Mesodermal cell (in vitro differentiated cells): ENCODE results near the gene KIF11.
"Not testable (repeated sequence)": the region's sequence is repeated elsewhere in the genome, so short reads cannot be mapped to it uniquely, and the experiment has no call there.

Experiments
- H3K27ac ChIP-seq: 2 replicates; pipeline ENCODE4 v1.7.0; 2013; ENCODE audit warnings: mild to moderate bottlenecking, low read depth, low read length, moderate library complexity; ENCODE audit not compliant: severe bottlenecking
- H3K36me3 ChIP-seq: 2 replicates; pipeline ENCODE4 v1.7.1; 2013; ENCODE audit warnings: mild to moderate bottlenecking, low read length, moderate library complexity; ENCODE audit not compliant: control insufficient read depth, insufficient read depth
- H3K4me1 ChIP-seq: one replicate; pipeline ENCODE4 v1.7.1; 2013; ENCODE audit warnings: mild to moderate bottlenecking, low read length; ENCODE audit not compliant: insufficient read depth, control insufficient read depth, poor library complexity, severe bottlenecking
- H3K4me3 ChIP-seq: 2 replicates; pipeline ENCODE4 v1.7.0; 2013; ENCODE audit warnings: low read length, control low read depth, mild to moderate bottlenecking; ENCODE audit not compliant: insufficient read depth, poor library complexity, severe bottlenecking; ENCODE audit errors: extremely low read depth
- H3K9me3 ChIP-seq: 2 replicates; pipeline ENCODE4 v1.7.1; 2013; ENCODE audit warnings: mild to moderate bottlenecking, low read length, moderate library complexity; ENCODE audit not compliant: control insufficient read depth
- WGBS, 2 experiments: methylation state at CpG; one replicate each; pipeline ENCODE4 v1.1.5; 2013; ENCODE audit warnings: missing lambda C conversion rate in 2 of 2; ENCODE audit not compliant: insufficient coverage in 2 of 2; 5-methylcytosine and 5-hydroxymethylcytosine counted together

KIF11 gene

DNA sequence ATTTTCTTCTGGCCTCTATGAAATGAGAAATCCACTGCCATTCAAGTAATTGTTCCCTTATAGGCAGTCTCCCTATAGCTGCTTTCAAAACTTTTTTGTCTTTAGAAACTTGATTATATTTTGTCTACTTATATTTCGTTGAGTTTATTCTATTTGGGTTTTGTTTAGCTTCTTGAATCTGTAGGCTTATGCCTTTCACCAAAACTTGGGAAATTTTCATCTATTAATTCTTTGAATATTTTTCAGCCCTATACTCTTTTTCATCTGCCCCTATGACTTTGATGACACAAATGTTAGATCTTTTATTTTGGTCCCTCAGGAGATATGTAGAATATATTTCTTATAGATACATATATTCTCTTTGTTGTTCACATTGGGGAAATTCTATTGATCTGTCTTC, 48.6 kb downstream of the KIF11 start:
- H3K36me3 ChIP-seq: peaks cover 42% of the 10 kb centered on the region
- H3K9me3 ChIP-seq: no peaks in the 10 kb centered on the region
- no peaks in the 10 kb centered on the region for H3K4me1 ChIP-seq
- no peak overlapping the region for H3K4me3 ChIP-seq
- WGBS, 2 experiments: no CpG with 5 or more reads among the region's 1 CpG
- no peak overlapping the region for H3K27ac ChIP-seq

DNA sequence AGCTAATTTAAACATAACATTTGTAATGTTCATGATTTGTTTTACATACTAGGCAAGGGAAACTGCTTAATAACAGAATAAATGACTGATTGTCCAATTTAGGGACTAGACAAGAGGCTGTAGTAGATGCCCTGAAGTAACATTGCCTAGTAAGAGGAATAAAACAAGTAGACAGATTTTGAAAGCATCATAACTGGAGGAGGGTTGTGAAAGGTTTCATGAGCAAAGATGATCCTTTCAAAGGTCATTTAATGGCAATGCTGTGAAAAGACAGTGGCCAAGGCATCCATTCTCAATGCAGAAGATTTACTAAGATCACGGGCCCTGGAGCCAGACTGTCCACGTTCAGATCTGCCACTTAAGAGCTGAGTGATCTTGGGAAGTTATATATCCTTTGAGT, 52.0 kb downstream of the KIF11 start:
- no peak overlapping the region for H3K27ac ChIP-seq
- H3K4me3 ChIP-seq: no peak overlapping the region
- H3K9me3 ChIP-seq: no peaks in the 10 kb centered on the region
- H3K4me1 ChIP-seq: no peaks in the 10 kb centered on the region
- whole genome bisulfite sequencing, 2 experiments: 100% methylated on average over 1 of the region's 2 CpGs; no CpG with 5 or more reads in 1 of the 2 experiments
- H3K36me3 ChIP-seq: peaks cover 64% of the 10 kb centered on the region

DNA sequence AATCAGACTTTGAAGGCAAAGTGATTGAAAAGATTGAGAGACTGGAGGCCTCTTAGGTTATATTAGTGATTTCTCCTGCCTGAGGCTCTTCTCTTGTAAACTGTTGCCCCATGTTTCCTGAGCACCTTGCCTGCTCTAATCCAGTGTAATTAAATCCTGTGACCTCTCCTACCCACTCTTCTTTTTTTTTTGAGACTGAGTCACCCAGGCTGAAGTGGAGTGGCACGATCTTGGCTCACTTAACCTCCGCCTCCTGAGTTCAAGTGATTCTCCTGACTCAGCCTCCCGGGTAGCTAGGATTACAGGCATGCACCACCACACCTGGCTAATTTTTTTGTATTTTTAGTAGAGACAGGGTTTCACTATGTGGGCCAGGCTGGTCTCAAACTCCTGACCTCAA, 57.9 kb downstream of the KIF11 start:
- H3K36me3 ChIP-seq: peaks cover 94% of the 10 kb centered on the region
- 89% methylated on average over 2 of the region's 3 CpGs; no CpG with 5 or more reads in 1 of the 2 experiments for WGBS, 2 experiments

DNA sequence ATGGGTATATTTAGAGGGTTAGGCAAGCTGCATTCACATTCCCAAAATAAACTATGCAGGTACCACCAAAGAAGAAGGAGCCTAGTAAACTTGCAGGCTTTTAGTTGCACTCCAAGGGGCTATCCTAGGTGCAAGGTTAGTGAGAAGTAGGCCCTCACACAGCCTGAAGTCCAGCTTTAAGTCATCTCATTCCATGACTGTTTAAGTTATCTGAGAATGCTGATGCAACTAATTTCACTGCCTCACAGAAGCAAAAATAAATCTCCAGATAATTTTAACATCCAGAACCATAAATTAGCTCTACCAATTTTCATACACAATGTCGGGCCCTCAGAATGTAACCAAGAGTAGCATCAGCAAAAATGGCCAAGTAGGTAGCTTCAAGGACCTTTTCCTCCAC, 62.5 kb downstream of the KIF11 start:
- H3K27ac ChIP-seq: no peak overlapping the region
- 89 to 100% methylated on average over 1 of the region's 1 CpG for WGBS, 2 experiments
- no peaks in the 10 kb centered on the region for H3K4me1 ChIP-seq
- H3K9me3 ChIP-seq: no peaks in the 10 kb centered on the region
- no peak overlapping the region for H3K4me3 ChIP-seq
- peaks cover 55% of the 10 kb centered on the region for H3K36me3 ChIP-seq

More for the DNA sequence above, 57.9 kb downstream of the KIF11 start:
- not testable (repeated sequence) for H3K9me3 ChIP-seq, H3K27ac ChIP-seq, H3K4me1 ChIP-seq, H3K4me3 ChIP-seq

DNA sequence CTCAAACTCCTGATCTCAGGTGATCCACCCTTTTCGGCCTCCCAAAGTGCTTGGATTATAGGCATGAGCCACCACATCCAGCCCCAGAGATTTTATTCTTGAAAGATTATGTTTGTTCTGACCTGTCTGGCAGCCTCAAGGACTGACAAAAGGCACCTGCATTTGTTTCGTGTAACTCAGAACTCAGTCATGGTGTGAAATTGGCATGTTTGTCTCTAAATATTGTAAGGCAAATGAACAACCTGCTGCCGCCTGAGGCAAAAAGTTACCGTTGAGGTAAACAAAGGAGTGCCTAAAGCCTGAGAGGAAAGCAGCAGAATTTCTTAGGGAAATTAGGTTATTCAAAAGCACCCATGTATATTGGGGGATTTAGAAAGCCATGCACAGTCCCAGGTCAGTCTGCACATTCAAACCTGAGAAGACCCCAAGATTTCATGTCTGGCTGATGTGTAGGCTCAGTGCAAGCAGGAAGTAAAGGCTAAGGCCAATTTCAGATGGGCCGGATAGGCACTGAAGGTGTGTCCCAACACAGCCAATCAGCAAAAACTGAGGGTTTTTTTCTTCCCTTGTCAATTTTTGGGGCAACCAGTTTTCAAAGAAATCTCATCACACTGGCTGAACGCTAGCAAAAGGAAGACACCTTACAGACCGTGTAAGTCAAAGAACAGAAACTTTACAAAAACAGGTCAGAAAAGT, 63.5 kb downstream of the KIF11 start:
- Histone ChIP-seq H3K9me3 (no peaks in the 10 kb centered on the region), H3K27ac (no peak overlapping the region), H3K36me3 (peaks cover 47% of the 10 kb centered on the region), H3K4me3 (no peak overlapping the region), H3K4me1 (no peaks in the 10 kb centered on the region)
- 89 to 99% methylated on average over 7 of the region's 7 CpGs for WGBS, 2 experiments

DNA sequence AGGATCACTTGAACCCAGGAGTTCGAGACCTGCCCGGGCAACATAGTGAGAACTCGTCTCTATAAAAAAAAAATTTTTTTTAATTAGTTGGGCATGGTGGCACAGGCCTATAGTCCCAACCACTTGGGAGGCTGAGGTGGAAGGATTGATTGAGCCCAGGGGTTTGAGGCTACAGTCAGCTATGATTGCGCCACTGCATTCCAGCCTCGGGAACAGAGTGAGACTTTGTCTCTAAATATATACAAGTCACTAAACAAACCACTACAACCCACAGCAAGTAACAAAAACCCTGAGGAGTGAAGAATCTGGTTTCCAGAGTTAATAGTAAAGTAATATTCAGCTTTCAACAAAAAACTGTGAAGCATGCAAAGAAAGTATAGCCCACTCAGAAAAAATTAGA, 64.1 kb downstream of the KIF11 start:
- Histone ChIP-seq H3K4me1 (no peaks in the 10 kb centered on the region), H3K27ac (no peak overlapping the region), H3K36me3 (peaks cover 41% of the 10 kb centered on the region), H3K9me3 (no peaks in the 10 kb centered on the region), H3K4me3 (no peak overlapping the region)
- 87% methylated on average over 3 of the region's 5 CpGs; no CpG with 5 or more reads in 1 of the 2 experiments for WGBS, 2 experiments

DNA sequence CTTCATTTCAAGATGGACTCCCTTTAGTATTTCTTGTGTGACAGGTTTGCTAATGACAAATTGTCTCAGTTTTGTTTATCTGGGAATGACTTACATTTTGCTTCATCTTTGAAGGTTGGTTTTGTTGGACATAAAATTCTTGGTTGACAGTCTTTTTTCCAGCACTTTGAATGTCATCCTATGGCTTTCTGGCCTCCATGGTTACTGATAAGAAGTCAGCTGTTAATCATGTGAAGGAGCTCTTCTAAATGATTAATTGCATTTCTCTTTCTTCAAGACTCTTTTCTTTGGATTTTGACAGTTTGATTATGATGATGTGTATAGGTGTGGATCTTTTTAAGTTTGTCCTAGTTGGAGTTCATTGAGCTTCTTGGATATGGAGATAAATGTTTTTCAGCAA, 69.9 kb downstream of the KIF11 start:
- H3K4me3 ChIP-seq: no peak overlapping the region
- no peaks in the 10 kb centered on the region for H3K4me1 ChIP-seq
- H3K36me3 ChIP-seq: no peaks in the 10 kb centered on the region
- H3K9me3 ChIP-seq: no peaks in the 10 kb centered on the region
- H3K27ac ChIP-seq: no peak overlapping the region

DNA sequence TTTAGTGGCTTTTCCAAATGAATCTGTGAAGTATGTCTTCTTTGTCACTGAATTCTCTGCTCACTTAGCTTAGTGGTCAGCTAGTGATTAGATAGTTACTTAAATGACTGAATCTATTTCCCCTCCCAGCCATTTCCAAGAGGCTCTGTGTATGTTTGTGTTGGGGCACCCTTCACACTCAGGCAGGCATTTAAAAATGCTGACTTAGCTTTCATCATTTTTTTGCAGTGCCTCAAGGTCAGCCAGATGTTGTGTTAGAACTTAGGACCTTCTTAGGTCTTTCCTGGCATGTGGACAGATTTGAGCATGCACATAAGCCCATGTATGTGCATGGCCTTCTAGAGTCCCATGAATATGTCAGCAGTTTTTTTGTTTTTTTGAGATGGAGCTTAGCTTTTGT, 71.4 kb downstream of the KIF11 start:
- no peaks in the 10 kb centered on the region for H3K4me1 ChIP-seq
- H3K9me3 ChIP-seq: no peaks in the 10 kb centered on the region
- H3K36me3 ChIP-seq: no peaks in the 10 kb centered on the region
- H3K27ac ChIP-seq: no peak overlapping the region
- no peak overlapping the region for H3K4me3 ChIP-seq

DNA sequence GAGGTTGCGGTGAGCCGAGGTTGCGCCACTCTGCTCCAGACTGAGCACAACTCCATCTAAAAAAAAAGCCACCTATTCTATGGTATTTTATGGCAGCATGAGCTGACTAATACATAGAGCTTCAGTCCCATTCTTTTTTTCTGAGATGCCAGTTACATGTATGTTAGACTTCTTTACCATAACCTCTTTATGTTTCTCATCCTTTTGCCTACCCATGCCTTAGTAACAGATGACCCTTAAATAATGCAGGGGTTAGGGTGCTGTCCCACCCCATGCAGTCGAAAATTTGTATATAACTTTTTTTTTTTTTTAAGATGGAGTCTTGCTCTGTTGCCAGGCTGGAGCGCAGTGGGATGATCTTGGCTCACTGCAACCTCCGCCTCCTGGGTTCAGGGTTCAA, 74.1 kb downstream of the KIF11 start:
- Histone ChIP-seq H3K27ac (no peak overlapping the region), H3K9me3 (no peaks in the 10 kb centered on the region), H3K4me1 (no peaks in the 10 kb centered on the region), H3K4me3 (no peak overlapping the region), H3K36me3 (no peaks in the 10 kb centered on the region)
- 95 to 98% methylated on average over 4 to 5 of the region's 6 CpGs for WGBS, 2 experiments

DNA sequence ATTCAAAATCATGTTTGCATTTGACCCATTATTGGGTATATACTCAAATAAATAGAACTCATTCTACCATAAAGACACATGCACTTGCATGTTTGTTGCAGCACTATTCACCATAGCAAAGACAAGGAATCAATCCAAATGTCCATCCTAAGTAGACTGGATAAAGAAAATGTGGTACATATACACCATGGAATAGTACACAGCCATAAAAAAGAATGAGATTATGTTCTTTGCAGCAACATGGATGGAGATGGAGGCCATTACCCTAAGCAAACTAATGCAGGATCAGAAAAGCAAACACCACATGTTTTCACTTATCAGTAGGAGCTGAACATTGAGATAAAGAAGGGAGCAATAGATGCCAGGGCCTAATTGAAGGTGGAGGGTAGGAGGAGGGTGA, 84.8 kb downstream of the KIF11 start:
- Histone ChIP-seq H3K36me3 (no peaks in the 10 kb centered on the region), H3K9me3 (no peaks in the 10 kb centered on the region), H3K4me1 (no peaks in the 10 kb centered on the region), H3K4me3 (no peak overlapping the region), H3K27ac (no peak overlapping the region)

DNA sequence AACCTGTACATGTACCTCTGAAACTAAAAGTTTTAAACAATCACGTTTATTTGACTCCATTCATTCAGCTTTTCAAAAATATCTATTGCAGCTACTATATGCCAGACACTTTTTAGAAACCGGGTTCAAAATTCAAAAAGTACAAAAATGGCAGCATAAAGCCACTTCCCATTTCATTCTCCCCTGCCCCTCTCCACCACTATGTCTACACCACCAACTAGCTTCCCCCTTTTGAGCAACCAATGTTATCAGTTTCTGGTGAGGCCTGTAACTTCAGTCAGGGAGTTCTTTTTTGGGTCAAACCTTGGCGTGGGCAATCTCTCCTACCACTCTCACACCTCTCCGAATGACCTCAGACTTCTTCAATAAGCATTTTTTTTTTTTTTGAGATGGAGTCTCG, 85.3 kb downstream of the KIF11 start:
- 79 to 91% methylated on average over 3 to 4 of the region's 5 CpGs for WGBS, 2 experiments

More for the DNA sequence above, 85.3 kb downstream of the KIF11 start:
- H3K9me3 ChIP-seq: no peaks in the 10 kb centered on the region
- no peaks in the 10 kb centered on the region for H3K36me3 ChIP-seq
- no peaks in the 10 kb centered on the region for H3K4me1 ChIP-seq
- H3K27ac ChIP-seq: no peak overlapping the region
- H3K4me3 ChIP-seq: no peak overlapping the region
